HepG2 (cell line): Measurements from ENCODE around the gene OGFR. TPM values are rescaled to one million over a fixed set of nuclear protein-coding genes. Genes with fewer than 3 reads are reported as not detected.

Experiments
- ATF7-NPFF ChIP-seq: sonication (generic); formaldehyde crosslinking; IDR thresholded peaks from 2 replicates; pipeline ENCODE4 v1.8.1; 2023; ENCODE audit warnings: mild to moderate bottlenecking, low read depth, missing genetic modification reagents, moderate library complexity
- CHCHD3 ChIP-seq: sonication (generic); formaldehyde crosslinking; IDR thresholded peaks from 2 replicates; pipeline ENCODE4 v1.8.0; 2022; ENCODE audit warnings: mild to moderate bottlenecking, missing genetic modification reagents, moderate library complexity
- GPN1 ChIP-seq: sonication (generic); formaldehyde crosslinking; IDR thresholded peaks from 2 replicates; pipeline ENCODE4 v1.5.1; 2020; ENCODE audit warnings: missing genetic modification reagents, borderline replicate concordance
- HES4 ChIP-seq: sonication (generic); formaldehyde crosslinking; IDR thresholded peaks from 2 replicates; pipeline ENCODE4 v1.9.0; 2021; ENCODE audit warnings: mild to moderate bottlenecking, missing genetic modification reagents, borderline replicate concordance
- JUND ChIP-seq: sonication (generic); formaldehyde crosslinking; IDR thresholded peaks from 2 replicates; pipeline ENCODE4 v1.8.0; 2022; ENCODE audit warnings: mild to moderate bottlenecking, missing genetic modification reagents
- MTF1 ChIP-seq: sonication (generic); formaldehyde crosslinking; IDR thresholded peaks from 2 replicates; pipeline ENCODE4 v1.5.0; 2020; ENCODE audit warnings: missing genetic modification reagents
- PHB2 ChIP-seq: fragments of 450-650 bp; IDR thresholded peaks from 2 replicates; pipeline ENCODE4 v1.6.1; 2018; ENCODE audit not compliant: partially characterized antibody
- TEAD2 ChIP-seq: sonication (generic); formaldehyde crosslinking; IDR thresholded peaks from 2 replicates; pipeline ENCODE4 v1.9.0; 2021; ENCODE audit warnings: missing genetic modification reagents
- TSC22D2 ChIP-seq: sonication (generic); formaldehyde crosslinking; IDR thresholded peaks from 2 replicates; pipeline ENCODE4 v1.5.1; 2020; ENCODE audit warnings: missing genetic modification reagents, mild to moderate bottlenecking, borderline replicate concordance
- YEATS2 ChIP-seq: sonication (generic); formaldehyde crosslinking; IDR thresholded peaks from 2 replicates; pipeline ENCODE4 v1.4.0; 2020; ENCODE audit warnings: missing genetic modification reagents, borderline replicate concordance
- ZC3H4 ChIP-seq: sonication (generic); formaldehyde crosslinking; IDR thresholded peaks from 2 replicates; pipeline ENCODE4 v1.4.0; 2020; ENCODE audit warnings: missing genetic modification reagents, borderline replicate concordance
- ZMYM4 ChIP-seq: sonication (generic); formaldehyde crosslinking; IDR thresholded peaks from 2 replicates; pipeline ENCODE4 v1.8.1; 2023; ENCODE audit warnings: mild to moderate bottlenecking, missing genetic modification reagents
- ZNF101 ChIP-seq: sonication (generic); formaldehyde crosslinking; IDR thresholded peaks from 2 replicates; pipeline ENCODE4 v1.4.0; 2020; ENCODE audit warnings: mild to moderate bottlenecking, low read depth, missing genetic modification reagents, borderline replicate concordance
- ZNF224 ChIP-seq: sonication (generic); formaldehyde crosslinking; IDR thresholded peaks from 2 replicates; pipeline ENCODE4 v1.5.0; 2020; ENCODE audit warnings: mild to moderate bottlenecking, missing genetic modification reagents
- ZNF713 ChIP-seq: sonication (generic); formaldehyde crosslinking; IDR thresholded peaks from 2 replicates; pipeline ENCODE4 v1.4.0; 2020; ENCODE audit warnings: mild to moderate bottlenecking, missing genetic modification reagents
- polyA plus RNA-seq, 8 experiments: library from polyadenylated mRNA; depleted of rRNA in 3 of 8; stranded (reverse) in 7 of 8; unstranded in 1 of 8; fragments of >200 nt; fragmentation: Illumina TruSeq in 4 of 8; extraction: Trizol in 4 of 8; gene quantifications; 2 replicates each; pipeline versions ENCODE4 v1.2.1 to v1.2.3, GENCODE V29; 2011 to 2016; ENCODE audit warnings: low read depth in 4 of 8, missing spikeins in 1 of 8, mixed read lengths in 1 of 8; ENCODE audit not compliant: insufficient read depth in 1 of 8
- total RNA-seq, 5 experiments: library from RNA; depleted of rRNA; stranded (reverse); fragments of >200 nt; fragmentation: Illumina TruSeq; extraction: Trizol; gene quantifications; 2 replicates each; pipeline ENCODE4 v1.2.3, GENCODE V29; 2016; ENCODE audit warnings: low read depth in 1 of 5
- TF ChIP-seq, protein P1 (sequence below): sonication (generic); formaldehyde crosslinking; IDR thresholded peaks from 2 replicates; pipeline ENCODE4 v1.4.0; 2020; ENCODE audit warnings: missing genetic modification reagents, borderline replicate concordance
- TF ChIP-seq, protein P2 (sequence below): sonication (generic); formaldehyde crosslinking; conservative IDR thresholded peaks from 2 replicates; pipeline ENCODE4 v1.8.1; 2023; ENCODE audit warnings: missing genetic modification reagents
- TF ChIP-seq, protein P3 (sequence below): sonication (generic); formaldehyde crosslinking; IDR thresholded peaks from 2 replicates; pipeline ENCODE4 v1.4.0; 2020; ENCODE audit warnings: missing genetic modification reagents
- TF ChIP-seq, protein P4 (sequence below): sonication (generic); formaldehyde crosslinking; IDR thresholded peaks from 2 replicates; pipeline ENCODE4 v1.5.1; 2020; ENCODE audit warnings: mild to moderate bottlenecking, moderate library complexity, missing genetic modification reagents
- TF ChIP-seq, protein P5 (sequence below): sonication (generic); formaldehyde crosslinking; IDR thresholded peaks from 2 replicates; pipeline ENCODE4 v1.4.0; 2020; ENCODE audit warnings: mild to moderate bottlenecking, missing genetic modification reagents
- TF ChIP-seq, protein P6 (sequence below): IDR thresholded peaks from 2 replicates; pipeline ENCODE4 v1.6.1; 2016; ENCODE audit warnings: missing compliant biosample characterization, missing genetic modification reagents, borderline replicate concordance

Gene OGFR
- total and polyA plus RNA-seq, 2 of the 13 experiments (the other 11 are each of a cell fraction or from before 2014, with no cell fraction given) = 47.7 to 81.8 TPM

DNA sequence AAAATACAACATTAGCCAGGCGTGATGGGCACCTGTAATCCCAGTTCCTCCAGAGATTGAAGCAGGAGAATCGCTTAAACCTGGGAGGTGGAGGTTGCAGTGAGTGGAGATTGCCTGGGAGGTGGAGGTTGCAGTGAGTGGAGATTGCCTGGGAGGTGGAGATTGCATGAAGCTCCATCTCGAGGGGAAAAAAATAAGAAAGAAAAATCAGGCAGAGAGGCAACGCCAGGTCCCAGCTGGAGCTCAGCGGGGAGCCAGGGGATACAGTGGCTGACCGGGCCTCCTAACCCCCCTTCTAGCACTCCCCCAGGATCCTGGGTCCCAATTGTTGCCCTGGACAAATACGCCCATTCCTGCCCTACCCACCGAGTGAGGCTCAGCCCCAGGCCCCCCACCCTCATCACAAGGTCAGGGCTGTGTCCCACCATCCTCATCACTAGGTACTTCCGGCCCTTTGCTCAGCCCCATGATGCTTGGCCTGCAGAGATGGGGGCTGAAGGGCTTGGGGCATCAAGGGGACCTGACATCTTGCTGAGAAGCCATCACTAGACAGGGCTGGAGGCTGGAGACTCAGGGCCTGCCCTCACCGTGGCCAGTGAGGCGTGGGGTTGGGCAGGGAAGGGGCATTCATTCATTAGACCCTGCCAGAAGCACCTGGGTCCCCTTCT, 1.9 kb downstream of the OGFR start (continued):
- TF ChIP-seq ZNF101 (CRISPR knock-in tag) (0 out of 2 replicates have a peak, but pooled peaks have one; percentile 38), ZMYM4 (CRISPR knock-in tag) (no peak; the same call in 1 of the 2 replicates), GPN1 (CRISPR knock-in tag) (no peak), ZC3H4 (CRISPR knock-in tag) (0 out of 2 replicates have a peak, but pooled peaks have one; percentile 3), ZNF224 (no peak), YEATS2 (CRISPR knock-in tag) (no peak), MTF1 (CRISPR knock-in tag) (no peak), HES4 (CRISPR knock-in tag) (no peak), PHB2 (no peak), JUND (CRISPR knock-in tag) (no peak), TEAD2 (CRISPR knock-in tag) (no peak), TSC22D2 (CRISPR knock-in tag) (no peak), CHCHD3 (CRISPR knock-in tag) (0 out of 2 replicates have a peak, but pooled peaks have one; percentile 73), ZNF713 (no peak), ATF7-NPFF (CRISPR knock-in tag) (0 out of 2 replicates have a peak, but pooled peaks have one; percentile 29)
- TF ChIP-seq, protein P1, sequence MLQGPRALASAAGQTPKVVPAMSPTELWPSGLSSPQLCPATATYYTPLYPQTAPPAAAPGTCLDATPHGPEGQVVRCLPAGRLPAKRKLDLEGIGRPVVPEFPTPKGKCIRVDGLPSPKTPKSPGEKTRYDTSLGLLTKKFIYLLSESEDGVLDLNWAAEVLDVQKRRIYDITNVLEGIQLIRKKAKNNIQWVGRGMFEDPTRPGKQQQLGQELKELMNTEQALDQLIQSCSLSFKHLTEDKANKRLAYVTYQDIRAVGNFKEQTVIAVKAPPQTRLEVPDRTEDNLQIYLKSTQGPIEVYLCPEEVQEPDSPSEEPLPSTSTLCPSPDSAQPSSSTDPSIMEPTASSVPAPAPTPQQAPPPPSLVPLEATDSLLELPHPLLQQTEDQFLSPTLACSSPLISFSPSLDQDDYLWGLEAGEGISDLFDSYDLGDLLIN (CRISPR knock-in tag) = no peak
- TF ChIP-seq, protein P2, sequence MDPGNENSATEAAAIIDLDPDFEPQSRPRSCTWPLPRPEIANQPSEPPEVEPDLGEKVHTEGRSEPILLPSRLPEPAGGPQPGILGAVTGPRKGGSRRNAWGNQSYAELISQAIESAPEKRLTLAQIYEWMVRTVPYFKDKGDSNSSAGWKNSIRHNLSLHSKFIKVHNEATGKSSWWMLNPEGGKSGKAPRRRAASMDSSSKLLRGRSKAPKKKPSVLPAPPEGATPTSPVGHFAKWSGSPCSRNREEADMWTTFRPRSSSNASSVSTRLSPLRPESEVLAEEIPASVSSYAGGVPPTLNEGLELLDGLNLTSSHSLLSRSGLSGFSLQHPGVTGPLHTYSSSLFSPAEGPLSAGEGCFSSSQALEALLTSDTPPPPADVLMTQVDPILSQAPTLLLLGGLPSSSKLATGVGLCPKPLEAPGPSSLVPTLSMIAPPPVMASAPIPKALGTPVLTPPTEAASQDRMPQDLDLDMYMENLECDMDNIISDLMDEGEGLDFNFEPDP (CRISPR knock-in tag) = no peak
- TF ChIP-seq, protein P3, sequence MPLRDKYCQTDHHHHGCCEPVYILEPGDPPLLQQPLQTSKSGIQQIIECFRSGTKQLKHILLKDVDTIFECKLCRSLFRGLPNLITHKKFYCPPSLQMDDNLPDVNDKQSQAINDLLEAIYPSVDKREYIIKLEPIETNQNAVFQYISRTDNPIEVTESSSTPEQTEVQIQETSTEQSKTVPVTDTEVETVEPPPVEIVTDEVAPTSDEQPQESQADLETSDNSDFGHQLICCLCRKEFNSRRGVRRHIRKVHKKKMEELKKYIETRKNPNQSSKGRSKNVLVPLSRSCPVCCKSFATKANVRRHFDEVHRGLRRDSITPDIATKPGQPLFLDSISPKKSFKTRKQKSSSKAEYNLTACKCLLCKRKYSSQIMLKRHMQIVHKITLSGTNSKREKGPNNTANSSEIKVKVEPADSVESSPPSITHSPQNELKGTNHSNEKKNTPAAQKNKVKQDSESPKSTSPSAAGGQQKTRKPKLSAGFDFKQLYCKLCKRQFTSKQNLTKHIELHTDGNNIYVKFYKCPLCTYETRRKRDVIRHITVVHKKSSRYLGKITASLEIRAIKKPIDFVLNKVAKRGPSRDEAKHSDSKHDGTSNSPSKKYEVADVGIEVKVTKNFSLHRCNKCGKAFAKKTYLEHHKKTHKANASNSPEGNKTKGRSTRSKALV (CRISPR knock-in tag) = no peak
- TF ChIP-seq, protein P4, sequence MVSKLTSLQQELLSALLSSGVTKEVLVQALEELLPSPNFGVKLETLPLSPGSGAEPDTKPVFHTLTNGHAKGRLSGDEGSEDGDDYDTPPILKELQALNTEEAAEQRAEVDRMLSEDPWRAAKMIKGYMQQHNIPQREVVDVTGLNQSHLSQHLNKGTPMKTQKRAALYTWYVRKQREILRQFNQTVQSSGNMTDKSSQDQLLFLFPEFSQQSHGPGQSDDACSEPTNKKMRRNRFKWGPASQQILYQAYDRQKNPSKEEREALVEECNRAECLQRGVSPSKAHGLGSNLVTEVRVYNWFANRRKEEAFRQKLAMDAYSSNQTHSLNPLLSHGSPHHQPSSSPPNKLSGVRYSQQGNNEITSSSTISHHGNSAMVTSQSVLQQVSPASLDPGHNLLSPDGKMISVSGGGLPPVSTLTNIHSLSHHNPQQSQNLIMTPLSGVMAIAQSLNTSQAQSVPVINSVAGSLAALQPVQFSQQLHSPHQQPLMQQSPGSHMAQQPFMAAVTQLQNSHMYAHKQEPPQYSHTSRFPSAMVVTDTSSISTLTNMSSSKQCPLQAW = no peak
- TF ChIP-seq, protein P5, sequence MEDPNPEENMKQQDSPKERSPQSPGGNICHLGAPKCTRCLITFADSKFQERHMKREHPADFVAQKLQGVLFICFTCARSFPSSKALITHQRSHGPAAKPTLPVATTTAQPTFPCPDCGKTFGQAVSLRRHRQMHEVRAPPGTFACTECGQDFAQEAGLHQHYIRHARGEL (CRISPR knock-in tag) = no peak
- TF ChIP-seq, protein P6, sequence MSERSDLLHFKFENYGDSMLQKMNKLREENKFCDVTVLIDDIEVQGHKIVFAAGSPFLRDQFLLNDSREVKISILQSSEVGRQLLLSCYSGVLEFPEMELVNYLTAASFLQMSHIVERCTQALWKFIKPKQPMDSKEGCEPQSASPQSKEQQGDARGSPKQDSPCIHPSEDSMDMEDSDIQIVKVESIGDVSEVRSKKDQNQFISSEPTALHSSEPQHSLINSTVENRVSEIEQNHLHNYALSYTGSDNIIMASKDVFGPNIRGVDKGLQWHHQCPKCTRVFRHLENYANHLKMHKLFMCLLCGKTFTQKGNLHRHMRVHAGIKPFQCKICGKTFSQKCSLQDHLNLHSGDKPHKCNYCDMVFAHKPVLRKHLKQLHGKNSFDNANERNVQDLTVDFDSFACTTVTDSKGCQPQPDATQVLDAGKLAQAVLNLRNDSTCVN (CRISPR knock-in tag) = no peak; the same call in 1 of the 2 replicates
